OCI-LY1 (cell line): ENCODE results near the gene KRT28.
"Not testable (repeated sequence)": the region's sequence is repeated elsewhere in the genome, so short reads cannot be mapped to it uniquely, and the experiment has no call there.

Experiments
- H2AFZ ChIP-seq: fragments of 200-600 bp; sonication (generic), shearing (Covaris generic); 2 replicates; pipeline ENCODE4 v1.6.0; 2014; ENCODE audit warnings: antibody characterized with exemption, mild to moderate bottlenecking, low read length
- H3F3A ChIP-seq: fragments of 200-600 bp; sonication (generic), shearing (Covaris generic); 2 replicates; pipeline ENCODE4 v1.6.0; 2014; ENCODE audit warnings: mild to moderate bottlenecking, antibody characterized with exemption, low read length, moderate library complexity; ENCODE audit not compliant: insufficient read depth
- H3K27ac ChIP-seq: fragments of 200-600 bp; sonication (generic); 2 replicates; pipeline ENCODE4 v1.5.1; 2014; ENCODE audit warnings: low read length, mixed run types, mild to moderate bottlenecking, low read depth; ENCODE audit not compliant: poor library complexity, severe bottlenecking
- H3K27me3 ChIP-seq: fragments of 200-600 bp; sonication (generic); 2 replicates; pipeline ENCODE4 v1.6.0; 2014; ENCODE audit warnings: antibody characterized with exemption, mild to moderate bottlenecking, low read length, moderate library complexity; ENCODE audit not compliant: insufficient read depth
- H3K36me3 ChIP-seq: fragments of 200-600 bp; sonication (generic); 2 replicates; pipeline ENCODE4 v1.6.1; 2014; ENCODE audit warnings: mild to moderate bottlenecking, antibody characterized with exemption, low read length, moderate library complexity, mixed read lengths; ENCODE audit not compliant: insufficient read depth
- H3K4me1 ChIP-seq: fragments of 200-600 bp; sonication (generic); 2 replicates; pipeline ENCODE4 v1.5.1; 2014; ENCODE audit warnings: mild to moderate bottlenecking, low read length, moderate library complexity; ENCODE audit not compliant: insufficient read depth, severe bottlenecking
- H3K4me2 ChIP-seq: fragments of 200-600 bp; sonication (generic), shearing (Covaris generic); 2 replicates; pipeline ENCODE4 v1.6.1; 2014; ENCODE audit warnings: low read length
- H3K4me3 ChIP-seq: fragments of 200-600 bp; sonication (generic); 2 replicates; pipeline ENCODE4 v1.5.1; 2014; ENCODE audit warnings: low read length, low read depth, mild to moderate bottlenecking, mixed read lengths; ENCODE audit not compliant: poor library complexity, severe bottlenecking
- H3K79me2 ChIP-seq: fragments of 200-600 bp; shearing (Covaris generic); 2 replicates; pipeline ENCODE4 v1.6.1; 2016; ENCODE audit warnings: mixed run types, low read length, mixed read lengths; ENCODE audit not compliant: insufficient read depth
- H3K9ac ChIP-seq: fragments of 200-600 bp; sonication (generic), shearing (Covaris generic); 2 replicates; pipeline ENCODE4 v1.6.1; 2014; ENCODE audit warnings: mild to moderate bottlenecking, low read length, mixed read lengths
- H3K9me2 ChIP-seq: fragments of 200-600 bp; sonication (generic), shearing (Covaris generic); 2 replicates; pipeline ENCODE4 v1.6.1; 2014; ENCODE audit warnings: low read depth, mild to moderate bottlenecking, low read length, mixed read lengths
- H3K9me3 ChIP-seq: fragments of 200-600 bp; shearing (Covaris generic); 2 replicates; pipeline ENCODE4 v1.6.1; 2014; ENCODE audit warnings: low read length, mixed read lengths
- H4K20me1 ChIP-seq: fragments of 200-600 bp; sonication (generic), shearing (Covaris generic); 2 replicates; pipeline ENCODE4 v1.6.0; 2016; ENCODE audit warnings: mild to moderate bottlenecking, low read length; ENCODE audit not compliant: insufficient read depth
- CTCF ChIP-seq: fragments of 200-600 bp; sonication (generic), shearing (Covaris generic); IDR thresholded peaks from 2 replicates; pipeline ENCODE4 v1.5.1; 2017; ENCODE audit warnings: mild to moderate bottlenecking, antibody characterized with exemption, low read length, moderate library complexity, mixed read lengths
- EZH2 ChIP-seq: fragments of 200-600 bp; sonication (generic), shearing (Covaris generic); IDR thresholded peaks from 2 replicates; pipeline ENCODE4 v1.8.0; 2017; ENCODE audit warnings: borderline replicate concordance, mixed run types, mild to moderate bottlenecking, antibody characterized with exemption, low read length, moderate library complexity, mixed read lengths

The KRT28 gene

GRCh38 chr17:40755231-40755630 lies 44.5 kb downstream of the KRT28 start, which contains the start of gene KRT25:
TSS of gene KRT25 (minus strand) at chr17:40755331. CDS start at chr17:40755271, 60 bp downstream.
- TF ChIP-seq CTCF (no peak), EZH2 (no peak)
- no peak within 1 kb of the TSS for H3K9ac ChIP-seq
- H3K9me3 ChIP-seq = peaks cover 3% of the 10 kb centered on the region; the same call in 1 of the 2 replicates
- H3K79me2 ChIP-seq = no peaks in the 10 kb centered on the region
- no peaks in the 10 kb centered on the region for H3K4me1 ChIP-seq
- H3K36me3 ChIP-seq = no peaks in the 10 kb centered on the region; the same call in 1 of the 2 replicates
- H3K27ac ChIP-seq = no peak within 1 kb of the TSS
- H3K9me2 ChIP-seq = no peaks in the 10 kb centered on the region
- H3K4me2 ChIP-seq = no peak within 1 kb of the TSS
- H3F3A ChIP-seq = no peaks in the 10 kb centered on the region
- H3K27me3 ChIP-seq = peaks cover 9% of the 10 kb centered on the region
- no peaks in the 10 kb centered on the region for H4K20me1 ChIP-seq
- no peak within 1 kb of the TSS for H3K4me3 ChIP-seq
- H2AFZ ChIP-seq = no peak within 1 kb of the TSS

- Histone ChIP-seq H3K9me2 (no peaks in the 10 kb centered on the region), H3K4me1 (no peaks in the 10 kb centered on the region), H3K27ac (no peak overlapping the region), H3K4me2 (no peak overlapping the region), H3K36me3 (no peaks in the 10 kb centered on the region), H2AFZ (no peak overlapping the region), H4K20me1 (no peaks in the 10 kb centered on the region), H3F3A (no peaks in the 10 kb centered on the region), H3K9me3 (no peaks in the 10 kb centered on the region), H3K4me3 (no peak overlapping the region), H3K79me2 (no peaks in the 10 kb centered on the region), H3K27me3 (peaks cover 9% of the 10 kb centered on the region), H3K9ac (no peak overlapping the region)
- no peak for TF ChIP-seq EZH2
Measured at GRCh38 chr17:40753804-40754203, 46.0 kb downstream of the KRT28 start.

GRCh38 chr17:40751065-40751464 lies 48.7 kb downstream of the KRT28 start:
- Histone ChIP-seq H3K4me2 (no peak overlapping the region), H3K27me3 (peaks cover 9% of the 10 kb centered on the region), H4K20me1 (no peaks in the 10 kb centered on the region), H2AFZ (no peak overlapping the region), H3K4me1 (no peaks in the 10 kb centered on the region), H3K36me3 (no peaks in the 10 kb centered on the region), H3F3A (no peaks in the 10 kb centered on the region), H3K9ac (no peak overlapping the region), H3K79me2 (no peaks in the 10 kb centered on the region), H3K9me2 (no peaks in the 10 kb centered on the region), H3K9me3 (no peaks in the 10 kb centered on the region), H3K4me3 (no peak overlapping the region), H3K27ac (no peak overlapping the region)
- TF ChIP-seq CTCF = no peak
- TF ChIP-seq EZH2 = no peak

GRCh38 chr17:40750391-40750790 lies 49.4 kb downstream of the KRT28 start:
- no peaks in the 10 kb centered on the region for H3K9me3 ChIP-seq
- no peak overlapping the region for H3K27ac ChIP-seq
- no peak for TF ChIP-seq CTCF
- TF ChIP-seq EZH2 = no peak
- H3K9me2 ChIP-seq = no peaks in the 10 kb centered on the region
- H4K20me1 ChIP-seq = no peaks in the 10 kb centered on the region
- no peaks in the 10 kb centered on the region for H3K79me2 ChIP-seq
- no peaks in the 10 kb centered on the region for H3F3A ChIP-seq
- H3K4me3 ChIP-seq = no peak overlapping the region
- H2AFZ ChIP-seq = no peak overlapping the region
- H3K36me3 ChIP-seq = no peaks in the 10 kb centered on the region
- no peak overlapping the region for H3K4me2 ChIP-seq
- H3K4me1 ChIP-seq = no peaks in the 10 kb centered on the region
- peaks cover 9% of the 10 kb centered on the region for H3K27me3 ChIP-seq
- H3K9ac ChIP-seq = no peak overlapping the region

GRCh38 chr17:40748666-40749065 lies 51.1 kb downstream of the KRT28 start:
- not testable (repeated sequence) for H3K4me1 ChIP-seq, H3K9ac ChIP-seq, H4K20me1 ChIP-seq, H2AFZ ChIP-seq, H3K27me3 ChIP-seq, H3K4me3 ChIP-seq, H3K4me2 ChIP-seq, H3K9me3 ChIP-seq, H3K27ac ChIP-seq, H3K36me3 ChIP-seq, H3K9me2 ChIP-seq, H3F3A ChIP-seq, H3K79me2 ChIP-seq
